Effector memory CD4-positive, alpha-beta T cell (primary cell): ENCODE data around the gene LYPD5.

Source experiments
- DNase-seq, 3 donors: peaks; one replicate each; pipeline ENCODE4 v3.0.0-alpha.2; 2020
- H3K27ac ChIP-seq: 2 replicates; pipeline ENCODE4 v1.7.0; 2013; ENCODE audit warnings: mild to moderate bottlenecking, low read length, moderate library complexity; ENCODE audit not compliant: insufficient read depth, poor library complexity, severe bottlenecking
- H3K27me3 ChIP-seq: replicated peaks from 2 replicates; pipeline ENCODE4 v1.7.0; 2013; ENCODE audit warnings: mild to moderate bottlenecking, low read length; ENCODE audit not compliant: insufficient read depth, control insufficient read depth, poor library complexity, severe bottlenecking
- H3K36me3 ChIP-seq: 2 replicates; pipeline ENCODE4 v1.7.0; 2013; ENCODE audit warnings: mild to moderate bottlenecking, low read length, moderate library complexity; ENCODE audit not compliant: control insufficient read depth, insufficient read depth
- H3K4me1 ChIP-seq: 2 replicates; pipeline ENCODE4 v1.7.0; 2013; ENCODE audit warnings: low read length, mild to moderate bottlenecking; ENCODE audit not compliant: control insufficient read depth, insufficient read depth, poor library complexity, severe bottlenecking
- H3K4me3 ChIP-seq: 2 replicates; pipeline ENCODE4 v1.7.0; 2013; ENCODE audit warnings: low read length, low read depth, mild to moderate bottlenecking; ENCODE audit not compliant: insufficient read depth, poor library complexity, severe bottlenecking
- H3K9me3 ChIP-seq: 2 replicates; pipeline ENCODE4 v1.7.0; 2013; ENCODE audit warnings: mild to moderate bottlenecking, low read length, moderate library complexity; ENCODE audit not compliant: control insufficient read depth

Gene LYPD5

GRCh38 chr19:43747557-43748204 lies 54.6 kb downstream of the LYPD5 start:
- Histone ChIP-seq H3K36me3 (peaks cover 61% of the 10 kb centered on the region), H3K9me3 (no peaks in the 10 kb centered on the region), H3K27ac (peak overlapping the region; percentile 44), H3K27me3 (no peaks in the 10 kb centered on the region), H3K4me1 (peaks cover 11% of the 10 kb centered on the region), H3K4me3 (no peak overlapping the region)
- peak in 1 of 3 donors; percentile 8 for DNase-seq
